ENCODE results near the gene CELA2A.
"Not testable (repeated sequence)": the region's sequence is repeated elsewhere in the genome, so short reads cannot be mapped to it uniquely, and the experiment has no call there.

DNA sequence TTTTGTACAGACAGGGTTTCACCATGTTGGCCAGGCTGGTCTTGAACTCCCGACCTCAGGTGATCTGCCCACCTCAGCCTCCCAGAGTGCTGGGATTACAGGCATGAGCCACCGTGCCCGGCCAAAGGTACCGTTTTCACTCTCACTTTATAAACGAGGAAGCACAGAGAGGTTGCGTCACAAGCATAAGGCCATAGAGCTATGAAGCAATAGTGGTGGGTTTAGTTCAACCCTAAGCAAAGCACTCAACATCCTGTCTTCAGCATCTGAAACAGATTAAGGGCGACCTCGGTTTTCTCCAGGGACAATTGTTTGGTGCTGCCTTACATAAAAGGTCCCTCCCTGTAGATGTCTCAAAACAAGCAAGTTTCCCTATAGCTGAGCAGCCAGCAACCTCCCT is 21.8 kb upstream of the CELA2A start:
- TF ChIP-seq, protein P1, sequence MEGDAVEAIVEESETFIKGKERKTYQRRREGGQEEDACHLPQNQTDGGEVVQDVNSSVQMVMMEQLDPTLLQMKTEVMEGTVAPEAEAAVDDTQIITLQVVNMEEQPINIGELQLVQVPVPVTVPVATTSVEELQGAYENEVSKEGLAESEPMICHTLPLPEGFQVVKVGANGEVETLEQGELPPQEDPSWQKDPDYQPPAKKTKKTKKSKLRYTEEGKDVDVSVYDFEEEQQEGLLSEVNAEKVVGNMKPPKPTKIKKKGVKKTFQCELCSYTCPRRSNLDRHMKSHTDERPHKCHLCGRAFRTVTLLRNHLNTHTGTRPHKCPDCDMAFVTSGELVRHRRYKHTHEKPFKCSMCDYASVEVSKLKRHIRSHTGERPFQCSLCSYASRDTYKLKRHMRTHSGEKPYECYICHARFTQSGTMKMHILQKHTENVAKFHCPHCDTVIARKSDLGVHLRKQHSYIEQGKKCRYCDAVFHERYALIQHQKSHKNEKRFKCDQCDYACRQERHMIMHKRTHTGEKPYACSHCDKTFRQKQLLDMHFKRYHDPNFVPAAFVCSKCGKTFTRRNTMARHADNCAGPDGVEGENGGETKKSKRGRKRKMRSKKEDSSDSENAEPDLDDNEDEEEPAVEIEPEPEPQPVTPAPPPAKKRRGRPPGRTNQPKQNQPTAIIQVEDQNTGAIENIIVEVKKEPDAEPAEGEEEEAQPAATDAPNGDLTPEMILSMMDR (IDR thresholded peaks at IDR 0.05): not testable (repeated sequence)
- not testable (repeated sequence) for TF ChIP-seq POLR2A (IDR thresholded peaks at IDR 0.05)

Measured in lower leg skin (tissue), 3 donors.